ENCODE data around the gene MET. TPM values are rescaled to one million over a fixed set of nuclear protein-coding genes. Genes with fewer than 3 reads are reported as not detected.

The MET gene
- total RNA-seq, 1 experiment from 2014 or later: 5.0 TPM

DNA sequence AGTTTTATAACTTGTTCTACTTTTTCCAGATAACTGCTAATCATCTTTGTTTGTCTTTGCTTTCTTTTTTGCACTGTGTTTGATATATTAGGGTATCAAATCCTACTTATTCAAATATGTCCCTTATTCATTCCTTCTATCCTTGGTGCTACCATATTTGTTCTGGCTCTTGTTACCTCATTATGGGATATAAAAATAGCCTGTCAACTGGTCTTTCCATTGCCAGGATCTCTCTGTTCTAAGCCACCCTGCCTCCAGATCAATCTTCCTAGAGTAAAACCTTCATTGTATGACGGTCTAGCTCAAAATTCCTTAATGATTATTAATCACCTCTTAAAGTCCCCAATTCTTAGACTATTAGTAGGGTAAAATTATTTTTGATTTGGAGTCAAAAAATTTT lies 25.2 kb downstream of the MET start:
- Histone ChIP-seq H2AK5ac (ENCODE audit: insufficient read length, low read length) (no peak overlapping the region), H2AFZ (ENCODE audit: low read length) (no peak overlapping the region), H3K4me2 (ENCODE audit: insufficient read depth, insufficient read length, low read length) (no peak overlapping the region), H3K23ac (ENCODE audit: insufficient read length, low read depth, low read length) (no peak overlapping the region), H3K4ac (ENCODE audit: low read depth, low read length) (no peak overlapping the region), H2BK120ac (ENCODE audit: low read depth, low read length, poor library complexity, severe bottlenecking) (no peak overlapping the region), H3T11ph (ENCODE audit: low read length) (no peak overlapping the region), H3K27ac (ENCODE audit: insufficient read length, low read depth, low read length) (no peak overlapping the region), H3K79me1 (ENCODE audit: insufficient read depth, low read depth, low read length, poor library complexity, severe bottlenecking) (no peaks in the 10 kb centered on the region), H2BK20ac (ENCODE audit: low read depth, low read length, poor library complexity, severe bottlenecking) (no peak overlapping the region), H3K18ac (ENCODE audit: insufficient read length, low read depth, low read length) (no peak overlapping the region), H3K14ac (ENCODE audit: insufficient read depth, low read length) (no peak overlapping the region), H4K8ac (replicated peaks; ENCODE audit: insufficient read length, low read depth, low read length) (no peak overlapping the region), H4K5ac (ENCODE audit: insufficient read length, low read depth, low read length) (no peak overlapping the region), H3K56ac (ENCODE audit: insufficient read length, low read depth, low read length) (no peak overlapping the region), H4K91ac (ENCODE audit: insufficient read length, low read depth, low read length) (no peak overlapping the region), H4K20me1 (ENCODE audit: control insufficient read depth, insufficient read depth, insufficient read length) (no peaks in the 10 kb centered on the region), H3K9ac (ENCODE audit: extremely low read depth, insufficient read length, low read length) (no peak overlapping the region), H3K27me3 (ENCODE audit: insufficient read depth, low read length) (no peaks in the 10 kb centered on the region), H2BK15ac (ENCODE audit: low read depth, low read length) (no peak overlapping the region), H2BK12ac (ENCODE audit: insufficient read length, low read depth, low read length) (no peak overlapping the region), H3K23me2 (ENCODE audit: insufficient read length, low read depth, low read length, poor library complexity, severe bottlenecking) (no peaks in the 10 kb centered on the region), H3K79me2 (ENCODE audit: insufficient read depth, low read length) (no peaks in the 10 kb centered on the region), H3K9me3 (ENCODE audit: control insufficient read depth, low read depth, low read length) (no peaks in the 10 kb centered on the region), H2BK5ac (ENCODE audit: insufficient read length, low read length) (no peak overlapping the region), H3K4me1 (ENCODE audit: insufficient read depth, low read length) (no peaks in the 10 kb centered on the region)
- Mint-ChIP-seq H3K9me3 (no peaks in the 10 kb centered on the region), H3K27ac (no peak overlapping the region), H3K36me3 (ENCODE audit: insufficient read depth in 1 of 3, low read depth in 3 of 3) (no peaks in the 10 kb centered on the region), H3K27me3 (ENCODE audit: low read depth) (no peaks in the 10 kb centered on the region), H3K4me1 (peaks cover 11% of the 10 kb centered on the region in 2 experiments), H3K4me3 (no peak overlapping the region)
- no CpG with 5 or more reads among the region's 1 CpG for WGBS (ENCODE audit: extremely low coverage, insufficient read length, low lambda C conversion rate)
- no peak for DNase-seq
- no peak for TF ChIP-seq CTCF (conservative IDR thresholded peaks at IDR 0.05)

Measured in H9 (cell line).